SK-N-MC (cell line): ENCODE data around the gene FIBIN.
"Not testable (repeated sequence)": the region's sequence is repeated elsewhere in the genome, so short reads cannot be mapped to it uniquely, and the experiment has no call there.

Experiments
- DNase-seq: peaks from one replicate; pipeline ENCODE4 v3.0.0-alpha.2; 2011; ENCODE audit warnings: low read depth, low spot score
- H3K27ac ChIP-seq: fragments of 200-600 bp; sonication (generic); 2 replicates; pipeline ENCODE4 v1.5.1; 2016; ENCODE audit warnings: mixed run types
- H3K36me3 ChIP-seq: fragments of 200-600 bp; sonication (generic); 2 replicates; pipeline ENCODE4 v1.6.1; 2017; ENCODE audit warnings: antibody characterized with exemption, low read length, mixed read lengths; ENCODE audit not compliant: insufficient read depth
- H3K4me3 ChIP-seq: fragments of 200-600 bp; sonication (generic); 2 replicates; pipeline ENCODE4 v1.5.1; 2016
- H3K9ac ChIP-seq: fragments of 200-600 bp; sonication (generic); 2 replicates; pipeline ENCODE4 v1.8.0; 2017; ENCODE audit warnings: mixed run types, mixed read lengths; ENCODE audit not compliant: insufficient read length
- H3K9me3 ChIP-seq: fragments of 200-600 bp; sonication (generic); 2 replicates; pipeline ENCODE4 v1.6.1; 2017; ENCODE audit warnings: low read depth, mild to moderate bottlenecking, antibody characterized with exemption, low read length, moderate library complexity, mixed read lengths
- EZH2 ChIP-seq: fragments of 200-600 bp; sonication (generic); IDR thresholded peaks from one replicate; pipeline ENCODE4 v1.6.1; 2017; ENCODE audit warnings: antibody characterized with exemption
- FOXP2 ChIP-seq: optimal IDR thresholded peaks from 2 replicates; pipeline ENCODE3; 2011; ENCODE audit warnings: mild to moderate bottlenecking, moderate library complexity; ENCODE audit not compliant: insufficient read depth; ENCODE audit errors: extremely low read length, control extremely low read depth
- POLR2AphosphoS5 ChIP-seq: IDR thresholded peaks from 2 replicates; pipeline ENCODE4 v1.6.1; 2012; ENCODE audit warnings: mild to moderate bottlenecking, low read depth, low read length, borderline replicate concordance

FIBIN gene

GRCh38 chr11:26987731-26988130, 6.2 kb upstream of the FIBIN start:
- no peak overlapping the region for H3K27ac ChIP-seq
- no peaks in the 10 kb centered on the region for H3K9me3 ChIP-seq

DNA sequence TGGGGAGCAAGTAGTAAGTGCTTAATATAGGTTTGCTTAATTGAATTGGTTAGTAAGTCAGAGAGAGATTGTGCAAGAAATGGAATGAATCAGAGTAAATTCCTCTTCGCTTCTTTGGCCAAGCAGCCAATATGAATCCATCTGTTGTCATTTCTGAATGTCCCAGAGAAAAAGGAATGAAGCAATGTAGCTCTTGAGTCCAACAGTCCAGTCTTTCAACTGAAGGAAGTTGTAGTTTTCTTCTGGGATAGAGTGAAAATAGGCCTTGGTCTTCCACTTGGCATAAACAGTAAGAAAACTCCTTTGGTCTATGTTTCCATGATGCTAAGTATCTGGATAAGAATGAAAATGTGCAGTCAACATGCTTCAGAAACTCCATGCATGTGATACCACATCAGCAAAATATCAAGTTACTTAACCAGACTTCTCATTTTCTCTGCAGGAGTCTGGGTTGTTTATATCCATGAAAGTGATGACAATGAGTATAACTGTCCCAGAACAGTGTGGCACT, 1.8 kb upstream of the FIBIN start:
- H3K9me3 ChIP-seq: no peaks in the 10 kb centered on the region
- H3K36me3 ChIP-seq: no peaks in the 10 kb centered on the region
- no peak for TF ChIP-seq POLR2AphosphoS5
- no peak for TF ChIP-seq EZH2
- no peak for TF ChIP-seq FOXP2
- H3K9ac ChIP-seq: no peak overlapping the region
- no peak overlapping the region for H3K4me3 ChIP-seq
- no peak overlapping the region for H3K27ac ChIP-seq
- DNase-seq: no peak

More at GRCh38 chr11:26987731-26988130, 6.2 kb upstream of the FIBIN start:
- no peak overlapping the region for H3K4me3 ChIP-seq
- no peak for DNase-seq
- H3K9ac ChIP-seq: no peak overlapping the region
- no peak for TF ChIP-seq POLR2AphosphoS5
- TF ChIP-seq FOXP2: no peak
- no peak for TF ChIP-seq EZH2
- no peaks in the 10 kb centered on the region for H3K36me3 ChIP-seq

- TF ChIP-seq POLR2AphosphoS5: no peak
- TF ChIP-seq EZH2: no peak
- TF ChIP-seq FOXP2: no peak
- H3K4me3 ChIP-seq: no peak overlapping the region
- no peak overlapping the region for H3K9ac ChIP-seq
- H3K36me3 ChIP-seq: no peaks in the 10 kb centered on the region
- no peak for DNase-seq
- H3K9me3 ChIP-seq: no peaks in the 10 kb centered on the region
- H3K27ac ChIP-seq: no peak overlapping the region
These were observed 751 bp downstream of the FIBIN start for GRCh38 chr11:26994631-26995095.

DNA sequence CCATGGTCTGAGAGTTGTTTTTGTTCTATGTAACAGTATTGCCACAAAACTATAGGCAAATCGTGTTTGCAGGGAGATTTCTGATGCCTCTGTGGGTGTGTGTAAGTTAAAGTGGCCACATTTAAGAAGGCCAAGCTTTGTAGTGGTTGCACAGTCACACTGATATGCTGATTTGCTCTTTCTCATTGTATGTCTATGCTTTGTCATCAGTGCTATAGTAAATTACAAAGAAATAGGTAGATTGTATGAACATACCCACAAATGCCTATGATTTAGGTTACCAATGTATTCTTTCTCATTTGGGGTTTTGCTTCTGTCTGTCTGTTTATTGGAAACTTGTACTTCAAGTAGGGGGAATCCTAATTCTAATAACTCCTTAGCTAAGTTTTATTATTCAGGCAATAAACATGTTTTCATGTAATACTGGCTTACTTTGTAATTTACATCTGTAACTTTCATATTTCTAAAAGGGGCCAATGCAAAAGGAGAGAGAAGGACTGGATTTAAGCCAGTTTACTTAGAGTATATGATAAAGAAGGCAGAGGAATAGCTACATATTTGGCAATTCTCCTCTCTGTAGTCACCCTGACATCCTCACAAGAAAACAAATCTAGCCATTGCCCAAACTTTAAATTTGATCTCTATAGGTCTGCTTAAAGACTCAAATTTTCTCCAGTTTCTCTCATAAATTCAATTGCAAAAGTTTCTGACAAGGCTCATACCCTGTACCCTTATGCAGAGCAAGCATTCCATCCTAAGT, 2.0 kb downstream of the FIBIN start:
- Histone ChIP-seq H3K9ac (no peak overlapping the region), H3K27ac (no peak overlapping the region), H3K36me3 (no peaks in the 10 kb centered on the region), H3K9me3 (no peaks in the 10 kb centered on the region), H3K4me3 (no peak overlapping the region)
- no peak for DNase-seq
- no peak for TF ChIP-seq POLR2AphosphoS5
- no peak for TF ChIP-seq EZH2
- TF ChIP-seq FOXP2: no peak

GRCh38 chr11:26997378-26997777, 3.5 kb downstream of the FIBIN start:
- TF ChIP-seq POLR2AphosphoS5 (no peak), FOXP2 (no peak), EZH2 (no peak)
- H3K27ac ChIP-seq: no peak overlapping the region
- no peaks in the 10 kb centered on the region for H3K9me3 ChIP-seq
- no peak overlapping the region for H3K4me3 ChIP-seq
- H3K9ac ChIP-seq: no peak overlapping the region
- no peak for DNase-seq
- no peaks in the 10 kb centered on the region for H3K36me3 ChIP-seq

DNA sequence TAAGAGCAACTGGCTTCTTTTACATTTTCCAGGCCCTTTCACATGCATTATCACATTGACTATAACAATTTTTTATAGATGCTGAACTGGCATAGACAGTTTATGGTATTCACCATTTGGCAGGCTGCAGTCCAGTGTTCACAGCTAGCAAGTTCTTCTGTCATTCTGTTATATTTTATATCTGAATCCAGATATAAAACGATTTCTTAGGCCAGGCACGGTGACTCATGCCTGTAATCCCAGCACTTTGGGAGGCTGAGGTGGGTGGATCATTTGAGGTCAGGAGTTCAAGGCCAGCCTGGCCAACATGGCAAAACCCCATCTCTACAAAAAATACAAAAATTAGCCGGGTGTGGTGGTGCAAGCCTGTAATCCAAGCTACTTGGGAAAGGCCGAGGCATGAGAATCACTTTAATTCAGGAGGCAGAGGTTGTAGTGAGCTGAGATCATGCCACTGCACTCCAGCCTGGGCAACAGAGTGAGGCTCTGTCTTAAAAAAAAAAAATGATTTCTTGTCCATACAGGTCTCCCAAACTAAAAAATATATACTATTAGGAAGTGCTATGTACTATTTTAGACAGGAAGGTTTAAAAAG, 7.3 kb downstream of the FIBIN start:
- DNase-seq, H3K9me3 ChIP-seq, H3K27ac ChIP-seq, H3K4me3 ChIP-seq, H3K36me3 ChIP-seq, H3K9ac ChIP-seq: not testable (repeated sequence)

DNA sequence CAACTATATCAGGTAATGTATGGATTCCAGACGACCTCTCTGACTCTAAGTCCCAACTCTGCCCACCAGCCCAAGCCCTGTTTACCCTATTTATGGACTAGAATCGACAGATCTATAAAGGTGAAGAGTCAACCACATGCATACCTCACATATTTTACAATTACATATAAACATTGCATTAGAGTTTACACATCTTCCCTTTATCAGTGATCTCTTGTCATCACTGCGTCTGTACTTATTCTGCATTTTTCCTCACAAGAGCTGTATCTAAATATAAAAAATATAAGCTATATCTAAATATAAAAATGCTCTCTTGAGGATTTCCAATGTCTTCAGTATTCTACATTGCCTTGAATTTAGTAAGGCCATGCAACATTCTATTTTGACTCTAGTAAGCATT, 8.5 kb downstream of the FIBIN start:
- no peaks in the 10 kb centered on the region for H3K36me3 ChIP-seq
- H3K9me3 ChIP-seq: no peaks in the 10 kb centered on the region
- H3K9ac ChIP-seq: no peak overlapping the region
- no peak for TF ChIP-seq FOXP2
- H3K27ac ChIP-seq: no peak overlapping the region
- DNase-seq: no peak
- H3K4me3 ChIP-seq: no peak overlapping the region

GRCh38 chr11:27002838-27003237, 8.9 kb downstream of the FIBIN start:
- no peaks in the 10 kb centered on the region for H3K36me3 ChIP-seq
- H3K9me3 ChIP-seq: no peaks in the 10 kb centered on the region
- DNase-seq: no peak
- no peak for TF ChIP-seq POLR2AphosphoS5
- no peak overlapping the region for H3K4me3 ChIP-seq
- no peak overlapping the region for H3K9ac ChIP-seq
- H3K27ac ChIP-seq: no peak overlapping the region

- H3K4me3 ChIP-seq: no peak overlapping the region
- H3K36me3 ChIP-seq: no peaks in the 10 kb centered on the region
- no peak for DNase-seq
- no peak overlapping the region for H3K9ac ChIP-seq
- no peaks in the 10 kb centered on the region for H3K9me3 ChIP-seq
- TF ChIP-seq EZH2: no peak
- no peak for TF ChIP-seq POLR2AphosphoS5
- TF ChIP-seq FOXP2: no peak
- no peak overlapping the region for H3K27ac ChIP-seq
These were observed 10.2 kb downstream of the FIBIN start for GRCh38 chr11:27004103-27004502.
